NCI-H1694 treated with DMSO at 0.1 percent for 48 hours (cell line): ENCODE data around the gene SNCAIP.

ENCODE experiments used
- DNase-seq: peaks from one replicate; lab custom pipeline; 2025; lab: John Stamatoyannopoulos, UW

The SNCAIP gene

GRCh38 chr5:122429545-122430318 is 117.7 kb downstream of the SNCAIP start:
- no peak for DNase-seq

GRCh38 chr5:122430319-122430586 is 118.2 kb downstream of the SNCAIP start:
- DNase-seq: no peak

DNA sequence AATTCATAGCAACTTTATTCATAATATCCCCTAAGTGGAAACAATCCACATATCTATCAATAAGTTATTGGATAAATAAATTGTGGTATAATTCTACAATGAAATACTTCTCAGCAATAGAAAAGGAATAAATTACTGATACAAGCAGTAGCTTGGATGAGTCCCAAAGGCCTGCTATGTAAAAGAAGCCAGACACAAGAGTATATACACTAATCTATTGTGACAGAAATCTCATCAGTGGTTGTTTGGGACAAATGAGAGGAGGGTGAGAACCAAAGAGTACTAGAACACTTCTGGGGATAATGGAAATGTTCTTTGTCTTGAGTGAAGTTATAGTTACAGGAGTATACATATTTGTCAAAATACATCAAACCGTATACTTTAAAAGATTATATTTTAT is 119.3 kb downstream of the SNCAIP start:
- DNase-seq: no peak

GRCh38 chr5:122434205-122434970 is 122.4 kb downstream of the SNCAIP start:
- DNase-seq: no peak

DNA sequence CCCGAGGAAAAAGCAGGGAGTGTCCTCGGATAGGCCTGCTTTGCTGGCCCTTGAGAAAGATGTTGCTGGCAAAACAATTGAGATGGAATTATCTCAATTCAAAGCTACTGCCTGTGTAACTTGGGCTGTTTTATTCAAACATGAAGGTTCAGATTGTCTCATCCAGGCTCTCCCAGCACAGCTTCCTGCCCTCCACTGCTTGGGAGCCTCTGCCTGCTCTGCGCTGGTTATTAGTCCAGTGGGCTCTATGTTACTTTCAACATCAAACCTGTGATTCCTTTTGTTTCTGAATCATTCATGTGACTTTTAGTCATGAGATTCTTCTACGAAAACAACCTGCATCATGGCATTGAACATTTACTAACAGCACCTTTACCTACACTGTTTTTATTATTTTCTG is 123.2 kb downstream of the SNCAIP start:
- no peak for DNase-seq

DNA sequence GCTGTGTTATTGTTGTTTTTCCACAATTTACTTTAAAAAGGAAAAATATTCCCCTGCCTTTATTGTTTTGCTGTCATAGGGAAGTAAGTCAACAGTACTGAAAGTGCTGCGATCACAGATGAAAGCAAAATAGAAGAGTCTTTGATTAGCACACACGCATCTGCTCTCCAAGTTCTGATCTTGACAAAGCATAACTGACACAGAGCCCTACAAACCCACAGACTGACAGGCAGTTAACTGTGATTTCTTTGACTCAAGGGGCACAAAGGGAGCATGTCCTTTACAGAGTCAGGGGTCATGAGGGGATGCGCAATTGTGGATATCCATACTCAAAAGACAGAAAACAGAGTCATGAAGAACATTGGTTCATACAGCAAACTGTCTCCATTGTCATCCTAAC is 123.7 kb downstream of the SNCAIP start:
- no peak for DNase-seq

- no peak for DNase-seq
These were observed 124.6 kb downstream of the SNCAIP start for GRCh38 chr5:122436615-122437014.

DNA sequence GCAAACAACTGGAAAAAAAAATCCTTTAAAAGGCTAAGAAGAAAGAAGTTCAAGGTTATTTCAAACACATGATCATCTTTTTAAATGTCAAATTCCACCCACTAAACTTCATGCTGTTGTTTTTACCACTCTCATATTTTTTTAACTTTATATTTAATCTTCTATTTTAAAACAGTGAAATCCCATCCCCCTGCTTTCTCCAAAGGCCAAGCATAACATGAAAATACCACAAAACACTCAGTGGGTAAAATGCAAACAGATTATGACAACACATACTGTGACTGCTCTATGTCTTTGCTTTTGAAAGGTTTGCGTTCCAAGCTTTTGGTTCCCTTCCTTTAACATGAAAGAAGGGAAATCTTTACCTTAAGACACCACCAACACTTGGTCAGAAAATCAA is 127.6 kb downstream of the SNCAIP start:
- DNase-seq: no peak

DNA sequence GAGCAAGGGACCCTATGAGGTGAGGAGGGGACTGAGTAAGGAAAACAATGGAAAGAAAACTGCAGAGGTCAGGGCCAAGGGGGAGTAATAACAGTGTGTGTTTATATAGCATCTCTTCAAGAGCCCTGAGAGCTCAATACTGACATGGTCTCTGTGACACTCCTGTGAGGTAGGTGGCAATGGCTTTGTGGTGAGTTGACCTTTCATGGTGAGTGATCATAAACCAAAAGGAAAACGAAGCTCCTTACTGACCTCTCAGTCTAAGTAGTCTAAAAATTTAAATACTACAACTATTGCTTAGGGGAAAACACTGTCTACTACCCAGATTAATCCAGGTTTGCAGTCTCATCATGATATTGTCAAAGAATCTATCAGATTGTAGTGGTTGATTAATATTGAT is 130.9 kb downstream of the SNCAIP start:
- no peak for DNase-seq

- no peak for DNase-seq
These were observed 132.4 kb downstream of the SNCAIP start for GRCh38 chr5:122444411-122444810.

DNA sequence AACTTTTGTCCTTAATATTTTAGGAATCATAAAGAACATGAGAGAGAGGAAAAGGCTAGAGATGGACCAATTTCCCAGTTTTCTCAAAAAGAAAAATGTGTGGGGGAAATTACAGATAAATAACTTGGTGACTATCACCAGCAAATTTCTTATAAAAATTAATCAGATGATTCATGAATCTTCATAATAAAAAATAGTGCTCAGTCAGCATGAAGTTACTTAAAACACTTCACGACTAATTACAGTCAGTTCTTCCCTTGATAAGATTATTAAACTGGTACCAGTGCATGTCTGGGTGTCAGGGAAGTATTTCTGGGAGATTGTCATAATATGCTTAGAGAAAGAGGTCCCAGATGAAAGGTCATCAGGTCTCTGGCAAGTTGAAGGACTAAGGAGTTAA is 133.0 kb downstream of the SNCAIP start:
- no peak for DNase-seq

DNA sequence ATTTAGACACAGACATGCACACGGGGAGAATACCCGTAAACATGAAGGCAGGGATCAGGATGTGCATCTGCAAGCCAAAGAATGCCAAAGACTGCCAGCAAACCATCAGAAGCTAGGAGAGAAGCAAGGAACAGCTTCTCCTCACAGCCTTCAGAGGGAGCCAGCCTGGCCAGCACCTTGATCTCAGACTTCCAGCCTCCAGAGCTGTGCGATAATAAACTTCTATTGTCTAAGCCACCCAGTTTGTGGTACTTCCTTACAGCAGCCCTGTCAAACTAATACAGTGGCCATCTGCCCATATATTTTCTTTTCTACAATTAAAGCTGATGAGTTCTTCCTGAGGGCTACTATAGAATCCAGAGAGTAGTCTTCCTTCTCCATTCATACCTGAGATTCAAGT is 135.0 kb downstream of the SNCAIP start:
- DNase-seq: no peak

DNA sequence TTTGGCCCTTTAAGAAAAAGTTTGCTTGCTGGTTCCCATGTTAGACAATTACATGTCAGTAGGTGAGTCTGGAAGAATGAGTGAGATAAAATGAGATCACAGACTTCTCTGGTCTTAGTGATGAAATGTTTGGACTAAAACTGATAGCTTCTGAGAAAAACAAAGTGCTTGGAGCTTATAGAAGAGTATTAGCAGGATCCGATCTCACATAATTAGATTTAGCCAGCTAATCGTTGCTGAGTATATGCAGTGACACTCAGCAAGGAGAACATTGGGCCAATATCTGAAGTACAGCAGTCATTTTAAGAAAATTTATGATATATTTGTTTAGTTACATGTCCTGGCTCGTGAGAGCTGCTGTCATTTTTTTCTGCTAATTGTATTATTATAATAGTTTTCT is 135.8 kb downstream of the SNCAIP start:
- no peak for DNase-seq

- no peak for DNase-seq
These were observed 142.5 kb downstream of the SNCAIP start for GRCh38 chr5:122454541-122454940.

DNA sequence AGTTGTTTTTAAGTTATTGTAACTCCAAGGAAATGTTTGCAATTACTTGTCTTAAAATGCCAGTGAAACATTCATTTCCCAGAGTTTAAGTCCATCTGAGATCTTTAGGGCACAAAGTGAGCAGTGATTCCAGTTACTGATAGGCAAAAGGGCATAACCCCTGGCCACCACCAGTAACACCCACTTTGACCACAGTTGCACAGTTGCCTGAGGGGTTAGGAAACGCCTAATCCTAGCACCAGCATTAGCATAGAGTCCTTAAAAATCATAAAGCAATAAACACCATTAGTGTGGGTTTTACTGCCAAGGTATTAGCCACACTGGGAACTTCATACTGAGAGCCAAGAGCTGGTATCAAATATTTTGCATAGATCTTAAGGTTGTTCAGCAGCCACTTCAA is 143.9 kb downstream of the SNCAIP start:
- no peak for DNase-seq

GRCh38 chr5:122457178-122457826 is 145.3 kb downstream of the SNCAIP start:
- no peak for DNase-seq

DNA sequence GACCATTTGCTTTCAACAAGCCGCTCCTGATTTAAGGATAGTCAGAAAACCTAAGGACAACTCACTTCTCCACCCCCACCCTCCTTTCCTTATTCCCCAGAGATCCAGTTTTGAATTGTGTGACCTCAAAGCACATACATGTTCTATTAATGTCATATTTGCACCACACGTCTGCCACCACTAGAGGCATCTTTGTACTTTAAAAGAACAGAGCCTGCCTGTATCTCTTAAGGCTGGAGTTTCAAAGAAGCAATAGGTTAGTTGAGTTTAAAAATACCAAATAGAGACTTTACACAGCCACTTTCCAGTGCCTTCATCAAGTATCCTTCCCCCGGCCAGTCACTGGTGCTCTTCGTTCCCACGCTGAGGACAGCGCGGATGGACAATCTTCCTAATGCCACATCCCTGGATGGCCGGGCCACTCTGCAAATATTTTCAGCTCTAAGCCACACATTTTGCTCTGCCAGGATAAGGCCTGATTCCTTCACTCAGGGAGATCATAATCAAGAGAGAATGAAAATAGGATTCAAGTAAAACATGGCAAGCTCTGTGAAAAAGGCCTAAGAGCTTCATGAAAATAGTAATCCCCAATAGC is 146.3 kb downstream of the SNCAIP start:
- DNase-seq: no peak

DNA sequence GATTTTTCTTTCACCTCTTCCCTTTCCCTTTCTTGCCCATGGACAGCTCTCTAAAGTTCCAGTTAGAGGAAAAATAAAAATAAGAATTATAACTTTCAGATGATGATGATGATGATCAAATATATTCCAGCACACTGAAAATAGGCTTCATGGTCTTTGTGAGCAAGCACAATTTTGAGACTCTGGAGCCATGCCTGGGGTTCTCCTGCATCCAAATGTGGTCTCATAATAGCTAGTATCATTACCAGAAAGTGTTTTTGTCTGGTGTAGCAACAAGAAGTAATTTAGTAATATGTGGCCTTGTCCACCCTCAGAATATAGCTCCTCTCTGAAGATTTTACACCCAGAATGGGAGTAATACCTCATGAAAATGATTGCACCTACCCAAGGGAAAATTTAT is 150.4 kb downstream of the SNCAIP start:
- DNase-seq: no peak

DNA sequence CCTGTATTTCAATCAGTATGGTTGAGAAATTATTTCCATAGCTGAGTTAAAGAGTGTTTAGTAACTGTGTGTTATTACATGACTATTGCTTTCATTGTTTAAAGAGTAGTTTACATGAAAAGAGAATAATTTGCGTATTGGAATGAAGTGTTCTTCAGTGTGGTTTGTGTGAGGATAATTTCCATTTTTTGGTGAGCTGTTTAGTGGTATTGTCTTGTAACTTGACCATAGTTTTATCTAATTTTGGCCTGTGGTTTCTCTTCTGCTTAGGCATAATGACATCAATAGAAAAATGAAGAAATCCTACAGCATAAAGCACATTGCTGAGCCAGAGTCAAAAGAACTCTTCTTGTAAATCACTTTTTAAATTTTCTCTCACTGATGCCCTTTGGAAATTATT is 151.2 kb downstream of the SNCAIP start:
- DNase-seq: no peak

- DNase-seq: no peak
These were observed 152.2 kb downstream of the SNCAIP start for GRCh38 chr5:122464191-122464590.

- no peak for DNase-seq
These were observed 153.1 kb downstream of the SNCAIP start for GRCh38 chr5:122465031-122465577.

GRCh38 chr5:122465994-122466393 is 154.0 kb downstream of the SNCAIP start:
- no peak for DNase-seq
